KMS-11 (cell line): ENCODE measurements around the gene ZFYVE9.

Experiments
- H2AFZ ChIP-seq: fragments of 200-600 bp; sonication (generic); 2 replicates; pipeline ENCODE4 v1.6.1; 2016; ENCODE audit warnings: antibody characterized with exemption, mixed run types, low read depth
- H3K27ac ChIP-seq: fragments of 200-600 bp; sonication (generic); 2 replicates; pipeline ENCODE4 v1.6.1; 2016; ENCODE audit warnings: mild to moderate bottlenecking, mixed run types
- H3K27me3 ChIP-seq: fragments of 200-600 bp; sonication (generic); 2 replicates; pipeline ENCODE4 v1.6.1; 2017; ENCODE audit warnings: mild to moderate bottlenecking, low read depth, mixed run types, moderate library complexity; ENCODE audit not compliant: insufficient read depth
- H3K36me3 ChIP-seq: fragments of 200-600 bp; sonication (generic); 2 replicates; pipeline ENCODE4 v1.6.1; 2017; ENCODE audit warnings: mild to moderate bottlenecking, mixed run types; ENCODE audit not compliant: insufficient read depth
- H3K4me1 ChIP-seq: fragments of 200-600 bp; sonication (generic); 2 replicates; pipeline ENCODE4 v1.6.1; 2016; ENCODE audit warnings: mild to moderate bottlenecking, low read depth, mixed run types; ENCODE audit not compliant: poor library complexity, severe bottlenecking
- H3K4me2 ChIP-seq: fragments of 200-600 bp; sonication (generic); 2 replicates; pipeline ENCODE4 v1.7.0; 2016; ENCODE audit warnings: mild to moderate bottlenecking, mixed run types
- H3K4me3 ChIP-seq: fragments of 200-600 bp; sonication (generic); IDR thresholded peaks from 2 replicates; pipeline ENCODE4 v1.6.1; 2017; ENCODE audit warnings: low read depth, low read length, mixed read lengths; ENCODE audit not compliant: insufficient read depth
- H3K79me2 ChIP-seq: fragments of 200-600 bp; sonication (generic); 2 replicates; pipeline ENCODE4 v1.6.1; 2016; ENCODE audit warnings: low read depth, mixed run types; ENCODE audit not compliant: insufficient read depth
- H3K9ac ChIP-seq: fragments of 200-600 bp; sonication (generic); 2 replicates; pipeline ENCODE4 v1.6.1; 2016; ENCODE audit warnings: mild to moderate bottlenecking, mixed run types
- H4K20me1 ChIP-seq: fragments of 200-600 bp; sonication (generic); 2 replicates; pipeline ENCODE4 v1.6.1; 2016; ENCODE audit warnings: mild to moderate bottlenecking, mixed run types; ENCODE audit not compliant: insufficient read depth
- TF ChIP-seq, protein P1 (sequence below): fragments of 200-600 bp; sonication (generic); conservative IDR thresholded peaks from 2 replicates; pipeline ENCODE4 v1.6.1; 2017; ENCODE audit warnings: low read depth, mild to moderate bottlenecking, antibody characterized with exemption, low read length, moderate library complexity, mixed read lengths

Gene ZFYVE9

DNA sequence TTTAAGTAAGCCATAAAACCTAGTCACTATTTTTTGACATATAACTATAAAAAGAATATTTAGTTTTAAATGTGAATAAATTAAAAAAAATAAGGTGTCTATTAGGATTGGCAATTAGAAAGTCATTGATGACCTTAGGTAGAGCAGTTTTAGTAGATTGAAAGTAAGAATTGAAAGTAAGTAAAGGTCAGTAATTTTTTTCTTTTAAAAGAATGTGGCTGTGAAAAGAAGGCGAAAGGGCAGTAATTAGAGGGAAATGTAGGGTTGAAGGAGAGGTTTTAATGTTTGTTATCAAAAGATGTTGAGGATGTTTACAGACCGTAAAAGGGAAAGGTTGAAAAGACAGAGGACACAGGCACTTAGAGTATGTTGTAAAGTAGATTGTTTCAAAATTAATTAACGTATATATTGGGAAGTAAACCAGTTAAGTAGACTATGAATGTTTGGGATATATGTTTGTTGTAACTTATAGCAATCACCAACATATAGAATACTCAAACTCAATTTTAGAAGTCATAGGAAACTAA is 41.0 kb downstream of the ZFYVE9 start:
- Histone ChIP-seq H4K20me1 (no peaks in the 10 kb centered on the region), H3K4me3 (no peak overlapping the region), H3K9ac (no peak overlapping the region), H3K27ac (no peak overlapping the region), H3K27me3 (no peaks in the 10 kb centered on the region), H2AFZ (no peak overlapping the region), H3K79me2 (no peaks in the 10 kb centered on the region), H3K4me2 (no peak overlapping the region), H3K36me3 (no peaks in the 10 kb centered on the region), H3K4me1 (peaks cover 13% of the 10 kb centered on the region)
- TF ChIP-seq, protein P1, sequence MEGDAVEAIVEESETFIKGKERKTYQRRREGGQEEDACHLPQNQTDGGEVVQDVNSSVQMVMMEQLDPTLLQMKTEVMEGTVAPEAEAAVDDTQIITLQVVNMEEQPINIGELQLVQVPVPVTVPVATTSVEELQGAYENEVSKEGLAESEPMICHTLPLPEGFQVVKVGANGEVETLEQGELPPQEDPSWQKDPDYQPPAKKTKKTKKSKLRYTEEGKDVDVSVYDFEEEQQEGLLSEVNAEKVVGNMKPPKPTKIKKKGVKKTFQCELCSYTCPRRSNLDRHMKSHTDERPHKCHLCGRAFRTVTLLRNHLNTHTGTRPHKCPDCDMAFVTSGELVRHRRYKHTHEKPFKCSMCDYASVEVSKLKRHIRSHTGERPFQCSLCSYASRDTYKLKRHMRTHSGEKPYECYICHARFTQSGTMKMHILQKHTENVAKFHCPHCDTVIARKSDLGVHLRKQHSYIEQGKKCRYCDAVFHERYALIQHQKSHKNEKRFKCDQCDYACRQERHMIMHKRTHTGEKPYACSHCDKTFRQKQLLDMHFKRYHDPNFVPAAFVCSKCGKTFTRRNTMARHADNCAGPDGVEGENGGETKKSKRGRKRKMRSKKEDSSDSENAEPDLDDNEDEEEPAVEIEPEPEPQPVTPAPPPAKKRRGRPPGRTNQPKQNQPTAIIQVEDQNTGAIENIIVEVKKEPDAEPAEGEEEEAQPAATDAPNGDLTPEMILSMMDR = no peak

DNA sequence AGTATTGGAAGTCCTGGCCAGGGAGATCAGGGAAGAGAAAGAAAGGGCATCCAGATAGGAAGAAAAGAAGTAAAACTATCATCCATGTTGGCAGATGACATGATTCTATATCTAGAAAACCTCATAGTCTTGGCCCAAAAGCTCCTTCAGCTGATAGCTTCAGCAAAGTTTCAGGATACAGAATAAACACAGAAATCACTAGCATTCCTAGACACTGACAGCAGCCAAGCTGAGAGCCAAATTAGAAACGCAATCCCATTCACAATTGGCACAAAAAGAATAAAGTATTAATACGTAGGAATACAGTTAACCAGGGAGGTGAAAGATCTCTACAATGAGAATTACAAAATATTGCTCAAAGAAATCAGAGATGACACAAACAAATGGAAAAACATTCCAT is 44.6 kb downstream of the ZFYVE9 start:
- no peaks in the 10 kb centered on the region for H4K20me1 ChIP-seq
- H3K27me3 ChIP-seq = no peaks in the 10 kb centered on the region
- H2AFZ ChIP-seq = no peak overlapping the region
- H3K9ac ChIP-seq = no peak overlapping the region
- TF ChIP-seq, protein P1 = no peak
- no peaks in the 10 kb centered on the region for H3K79me2 ChIP-seq
- no peak overlapping the region for H3K4me3 ChIP-seq
- H3K27ac ChIP-seq = no peak overlapping the region
- peaks cover 3% of the 10 kb centered on the region for H3K4me1 ChIP-seq
- H3K4me2 ChIP-seq = no peak overlapping the region
- H3K36me3 ChIP-seq = no peaks in the 10 kb centered on the region

DNA sequence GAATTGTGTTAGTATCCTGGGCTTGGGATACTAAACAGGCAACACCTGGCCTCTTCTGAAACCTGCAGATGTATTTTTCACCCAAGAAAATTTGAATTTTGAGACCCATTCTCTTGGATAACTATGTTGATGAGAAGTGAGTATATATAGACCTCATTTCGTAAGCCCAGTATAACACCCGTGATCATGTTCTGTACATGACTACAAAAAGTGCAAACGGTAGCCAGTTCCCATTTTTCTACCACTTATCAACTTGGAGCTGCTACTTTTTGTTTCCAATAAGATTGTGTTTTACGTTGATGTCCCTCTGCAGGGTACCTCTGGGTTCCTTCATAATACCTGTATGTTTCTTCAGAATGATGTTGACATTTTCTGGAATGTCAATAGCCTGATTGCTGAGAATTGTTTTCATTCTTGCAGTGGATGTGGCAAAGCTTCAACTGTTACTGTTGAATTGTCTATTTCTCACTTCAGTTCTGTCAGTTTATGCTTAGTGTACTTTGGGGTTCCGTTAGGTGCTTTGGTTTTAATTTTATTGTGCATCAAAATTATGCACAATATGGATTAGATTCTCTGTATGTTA is 48.1 kb downstream of the ZFYVE9 start:
- H3K4me3 ChIP-seq = no peak overlapping the region
- no peaks in the 10 kb centered on the region for H4K20me1 ChIP-seq
- H3K9ac ChIP-seq = no peak overlapping the region
- TF ChIP-seq, protein P1 = no peak
- H3K4me2 ChIP-seq = no peak overlapping the region
- H3K36me3 ChIP-seq = no peaks in the 10 kb centered on the region
- H3K27ac ChIP-seq = no peak overlapping the region
- peaks cover 17% of the 10 kb centered on the region for H3K4me1 ChIP-seq
- H3K79me2 ChIP-seq = no peaks in the 10 kb centered on the region
- no peaks in the 10 kb centered on the region for H3K27me3 ChIP-seq
- H2AFZ ChIP-seq = no peak overlapping the region

DNA sequence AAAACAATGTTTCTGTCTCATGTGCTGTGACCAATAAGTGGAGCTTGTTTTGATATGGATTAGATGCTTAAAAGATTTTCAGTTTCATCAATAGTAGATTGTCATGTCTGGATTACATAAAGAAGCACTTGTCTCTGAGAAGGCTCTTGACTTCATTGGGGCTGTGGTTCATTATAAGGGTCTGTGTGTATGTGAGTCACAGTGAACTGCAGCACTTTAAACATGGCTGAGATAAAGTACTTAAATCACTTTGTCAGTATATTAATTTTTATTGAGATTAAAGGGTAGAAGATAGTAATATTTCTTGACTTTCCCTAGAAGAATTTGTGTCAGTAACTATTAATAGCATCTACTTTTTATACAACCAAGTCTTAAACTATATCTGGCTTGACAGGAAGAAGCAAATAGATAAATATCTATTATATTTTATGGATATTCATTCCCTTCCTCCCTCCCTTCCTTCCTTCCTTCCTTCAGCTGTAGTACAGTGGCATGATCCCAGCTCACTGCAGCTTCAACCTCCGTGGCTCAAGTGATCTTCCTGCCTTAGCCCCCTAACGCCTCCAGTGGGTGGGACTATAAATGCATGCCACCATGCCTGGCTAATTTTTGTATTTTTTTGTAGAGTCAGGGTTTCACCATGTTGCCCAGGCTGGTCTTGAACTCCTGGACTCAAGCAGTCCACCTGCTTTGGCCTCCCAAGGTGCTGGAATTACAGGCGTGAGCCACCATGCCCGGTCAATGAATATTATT is 48.8 kb downstream of the ZFYVE9 start:
- Histone ChIP-seq H3K79me2 (no peaks in the 10 kb centered on the region), H3K36me3 (no peaks in the 10 kb centered on the region), H3K4me3 (no peak overlapping the region), H3K27ac (no peak overlapping the region), H3K4me2 (no peak overlapping the region), H3K9ac (no peak overlapping the region), H3K27me3 (no peaks in the 10 kb centered on the region), H2AFZ (no peak overlapping the region), H4K20me1 (no peaks in the 10 kb centered on the region), H3K4me1 (peaks cover 22% of the 10 kb centered on the region)
- TF ChIP-seq, protein P1 = no peak
